ENCODE results near the gene PPP2R1B.

PPP2R1B gene

DNA sequence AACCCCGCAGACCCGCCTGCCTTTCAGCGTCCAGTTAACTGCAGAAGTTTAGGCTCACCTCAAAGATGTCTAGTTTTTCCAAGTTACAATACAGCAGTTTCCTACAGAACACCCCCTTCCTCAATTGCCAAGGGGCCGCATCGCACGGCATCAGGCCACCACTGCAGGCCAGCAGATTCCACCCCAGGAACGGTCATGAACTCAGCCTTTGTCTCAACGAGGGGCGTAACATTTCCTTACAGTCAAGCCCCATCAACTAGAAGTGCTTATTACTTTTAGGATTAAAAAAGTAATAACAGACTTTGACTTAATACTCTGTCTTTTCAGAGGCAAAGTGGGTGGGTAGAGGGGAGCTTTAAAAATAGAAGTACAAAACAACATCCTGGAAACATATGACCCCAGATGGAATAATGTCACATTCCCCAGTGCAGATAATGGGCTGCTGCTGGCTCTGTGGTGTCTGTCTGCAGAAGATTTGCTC is 36.3 kb downstream of the PPP2R1B start:
- peak overlapping the region in 1 of 11 experiments; percentile 34; a peak in 1 of 22 replicates for H3K9ac ChIP-seq
- H3K27ac ChIP-seq: no peak overlapping the region
- H3K27me3 ChIP-seq: no peaks in the 10 kb centered on the region

DNA sequence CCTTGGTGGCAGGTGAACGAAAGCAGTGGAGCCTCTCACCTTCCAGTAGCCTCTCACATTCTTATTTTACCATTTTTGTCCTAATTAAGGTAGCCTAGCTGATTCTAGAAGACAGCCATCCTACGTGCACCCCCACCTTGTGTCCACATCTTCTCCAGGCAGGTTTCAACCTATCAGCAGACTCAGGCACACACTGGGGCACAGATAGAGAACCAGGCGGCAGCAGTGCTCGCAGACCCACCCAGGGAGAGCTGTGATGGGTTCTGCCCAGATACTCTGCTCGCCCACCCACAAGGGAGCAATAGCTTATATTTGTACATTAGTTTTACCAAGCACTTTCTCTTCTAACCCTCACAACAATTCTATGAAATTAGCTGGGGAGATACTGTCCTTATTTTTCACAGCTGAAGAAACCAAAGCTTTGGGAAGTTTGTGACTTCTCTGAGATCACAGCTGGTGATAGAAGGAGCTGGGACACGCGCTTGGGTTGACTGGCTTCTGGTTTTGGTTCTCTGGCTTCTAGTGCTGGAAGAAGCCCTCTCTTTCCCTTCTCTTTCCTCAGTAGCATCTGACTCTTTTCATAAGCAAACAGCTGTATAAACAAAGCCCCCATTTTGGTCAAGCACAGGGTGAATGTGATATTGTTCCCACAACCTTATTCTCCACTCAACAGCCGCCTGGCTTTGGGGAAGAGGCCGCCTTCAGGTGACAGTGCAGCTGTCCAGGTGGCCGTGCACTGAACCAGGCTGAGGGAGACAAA is 36.9 kb downstream of the PPP2R1B start:
- Histone ChIP-seq H3K4me1 (0 out of 20 replicates have a peak, but pooled peaks cover 0 to 6% (median 0%) of the 10 kb centered on the region in 10 experiments), H3K27ac (no peak overlapping the region), H3K4me2 (no peak overlapping the region), H3K4me3 (no peak overlapping the region), H3K27me3 (no peaks in the 10 kb centered on the region), H4K20me1 (peaks cover 0 to 36% (median 0%) of the 10 kb centered on the region in 11 experiments; a peak in 8 of 22 replicates), H3K9me3 (replicated peaks in 1 of 11) (no peaks in the 10 kb centered on the region), H3K36me3 (peaks cover 30 to 61% (median 42%) of the 10 kb centered on the region in 11 experiments), H3K9ac (no peak overlapping the region)
- no peak for TF ChIP-seq Cebpa-rat (IDR thresholded peaks at IDR 0.05)

More for the DNA sequence above, 36.3 kb downstream of the PPP2R1B start:
- Histone ChIP-seq H3K4me1 (peaks cover 0 to 6% (median 0%) of the 10 kb centered on the region in 10 experiments; a peak in 2 of 20 replicates), H3K9me3 (replicated peaks in 1 of 11) (no peaks in the 10 kb centered on the region), H4K20me1 (peaks cover 0 to 42% (median 0%) of the 10 kb centered on the region in 11 experiments; a peak in 8 of 22 replicates), H3K4me2 (no peak overlapping the region), H3K4me3 (no peak overlapping the region), H3K36me3 (peaks cover 24 to 55% (median 35%) of the 10 kb centered on the region in 11 experiments)
- no peak for TF ChIP-seq Cebpa-rat (IDR thresholded peaks at IDR 0.05)

DNA sequence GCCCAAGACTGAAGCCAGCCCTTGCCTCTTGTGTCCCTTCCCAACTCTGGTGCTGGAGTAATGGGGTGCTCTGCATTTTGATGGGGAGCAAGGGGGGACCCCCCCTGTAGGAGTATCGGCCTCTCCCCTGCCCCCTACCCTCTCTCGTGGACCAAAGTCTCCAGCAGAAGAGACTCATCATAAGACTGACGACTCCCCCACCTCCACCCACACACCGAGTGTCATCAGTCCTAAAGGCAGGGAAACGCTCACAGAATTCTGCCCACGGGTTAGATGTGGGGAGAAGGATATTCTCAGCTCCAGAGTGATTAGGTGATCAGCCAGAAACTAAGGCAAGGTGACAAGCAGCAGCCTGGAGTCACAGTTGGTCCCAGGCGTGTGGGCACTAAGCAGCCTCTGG is 38.8 kb downstream of the PPP2R1B start:
- no peaks in the 10 kb centered on the region for H3K27me3 ChIP-seq
- no peak overlapping the region for H3K27ac ChIP-seq
- H3K4me3 ChIP-seq: no peak overlapping the region
- H3K4me2 ChIP-seq: no peak overlapping the region
- peaks cover 49 to 79% (median 60%) of the 10 kb centered on the region in 11 experiments for H3K36me3 ChIP-seq
- 0 out of 20 replicates have a peak, but pooled peaks cover 0 to 6% (median 0%) of the 10 kb centered on the region in 10 experiments for H3K4me1 ChIP-seq
- H3K9me3 ChIP-seq (replicated peaks in 1 of 11): no peaks in the 10 kb centered on the region
- peaks cover 0 to 20% (median 0%) of the 10 kb centered on the region in 11 experiments; a peak in 7 of 22 replicates for H4K20me1 ChIP-seq
- H3K9ac ChIP-seq: no peak overlapping the region
- no peak for TF ChIP-seq Cebpa-rat (IDR thresholded peaks at IDR 0.05)

DNA sequence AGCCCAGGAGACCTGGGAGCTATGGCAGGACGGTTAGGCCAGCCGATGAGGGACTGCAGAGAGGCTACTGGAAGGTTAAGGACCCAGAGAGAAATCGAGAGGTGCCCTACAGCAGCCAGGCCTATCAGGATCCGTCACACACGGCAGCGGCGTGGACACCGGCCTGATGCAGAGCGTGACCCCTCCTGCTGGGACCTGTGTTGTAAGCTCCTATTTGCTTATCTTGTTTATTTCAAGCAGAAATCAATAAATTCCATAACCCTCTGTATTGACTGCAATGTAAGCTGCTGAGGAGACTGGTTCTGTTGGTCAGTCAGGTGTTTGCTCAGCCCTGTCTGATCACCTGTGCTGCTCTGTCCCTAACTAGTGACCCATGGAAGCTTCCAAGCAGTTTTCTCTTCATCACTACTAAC is 39.9 kb downstream of the PPP2R1B start:
- Histone ChIP-seq H3K4me2 (no peak overlapping the region), H3K27me3 (no peaks in the 10 kb centered on the region), H3K4me1 (peaks cover 0 to 6% (median 0%) of the 10 kb centered on the region in 10 experiments; a peak in 1 of 20 replicates), H4K20me1 (peaks cover 0 to 10% (median 0%) of the 10 kb centered on the region in 11 experiments; a peak in 6 of 22 replicates), H3K27ac (no peak overlapping the region), H3K36me3 (peaks cover 60 to 87% (median 71%) of the 10 kb centered on the region in 11 experiments), H3K9ac (no peak overlapping the region), H3K9me3 (replicated peaks in 1 of 11) (no peaks in the 10 kb centered on the region), H3K4me3 (no peak overlapping the region)
- TF ChIP-seq Cebpa-rat (IDR thresholded peaks at IDR 0.05): no peak

DNA sequence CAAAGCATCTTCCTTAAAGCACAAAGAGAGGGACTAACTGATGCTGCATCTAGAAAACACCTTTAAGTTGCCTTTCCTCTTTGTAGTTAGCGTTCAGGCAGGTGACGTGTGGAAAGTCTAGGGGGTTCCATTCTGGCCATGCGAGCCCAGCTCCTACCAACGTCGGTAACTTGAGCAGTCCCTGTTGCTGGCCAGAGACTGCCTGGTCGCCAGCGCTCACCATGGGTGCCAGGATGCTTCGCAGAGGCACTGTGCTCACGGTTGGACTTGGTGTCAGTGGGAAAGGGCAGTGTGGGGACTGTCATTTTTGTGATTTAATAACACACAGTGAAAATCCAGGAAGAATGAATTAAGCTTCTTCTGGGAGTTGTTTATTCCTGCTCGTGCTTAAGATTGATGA is 40.6 kb downstream of the PPP2R1B start:
- Histone ChIP-seq H3K4me3 (no peak overlapping the region), H3K9me3 (replicated peaks in 1 of 11) (no peaks in the 10 kb centered on the region), H3K9ac (no peak overlapping the region), H3K27ac (no peak overlapping the region), H3K4me2 (no peak overlapping the region), H3K4me1 (peaks cover 0 to 6% (median 0%) of the 10 kb centered on the region in 10 experiments; a peak in 1 of 20 replicates), H3K36me3 (peaks cover 67 to 89% (median 77%) of the 10 kb centered on the region in 11 experiments), H4K20me1 (peaks cover 0 to 5% (median 0%) of the 10 kb centered on the region in 11 experiments; a peak in 4 of 22 replicates), H3K27me3 (no peaks in the 10 kb centered on the region)
- TF ChIP-seq Cebpa-rat (IDR thresholded peaks at IDR 0.05): no peak

DNA sequence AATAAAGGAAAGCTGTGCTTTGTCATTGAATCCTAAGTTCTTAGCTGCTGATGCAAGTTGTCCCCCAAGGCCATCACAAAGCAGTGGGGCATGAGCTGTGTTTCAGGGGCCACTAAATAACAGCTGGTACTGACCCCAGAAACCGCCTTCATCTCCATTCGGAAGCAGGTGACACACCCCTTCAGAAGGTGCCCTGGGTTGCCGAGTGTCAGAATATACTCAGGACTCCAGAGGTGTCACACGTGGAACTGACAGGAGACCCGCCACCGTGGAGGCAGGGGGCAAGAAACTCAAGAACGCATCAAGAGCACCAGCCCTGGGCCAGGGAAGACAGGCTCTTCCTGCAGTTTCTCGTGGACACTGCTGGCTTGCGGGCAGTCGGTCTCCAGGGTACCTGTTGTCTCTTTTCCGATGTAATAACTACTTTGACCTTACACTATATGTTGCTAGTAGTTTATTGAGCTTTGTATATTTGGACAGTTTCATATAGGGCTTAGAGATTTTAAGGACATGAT is 41.5 kb downstream of the PPP2R1B start:
- Histone ChIP-seq H3K9ac (no peak overlapping the region), H3K36me3 (peaks cover 76 to 96% (median 86%) of the 10 kb centered on the region in 11 experiments), H3K27me3 (no peaks in the 10 kb centered on the region), H3K4me3 (no peak overlapping the region), H3K4me1 (peaks cover 0 to 2% (median 0%) of the 10 kb centered on the region in 10 experiments; a peak in 1 of 20 replicates), H3K9me3 (replicated peaks in 1 of 11) (no peaks in the 10 kb centered on the region), H3K4me2 (no peak overlapping the region), H3K27ac (no peak overlapping the region), H4K20me1 (peaks cover 0 to 4% (median 0%) of the 10 kb centered on the region in 11 experiments; a peak in 4 of 22 replicates)
- TF ChIP-seq Cebpa-rat (IDR thresholded peaks at IDR 0.05): no peak

DNA sequence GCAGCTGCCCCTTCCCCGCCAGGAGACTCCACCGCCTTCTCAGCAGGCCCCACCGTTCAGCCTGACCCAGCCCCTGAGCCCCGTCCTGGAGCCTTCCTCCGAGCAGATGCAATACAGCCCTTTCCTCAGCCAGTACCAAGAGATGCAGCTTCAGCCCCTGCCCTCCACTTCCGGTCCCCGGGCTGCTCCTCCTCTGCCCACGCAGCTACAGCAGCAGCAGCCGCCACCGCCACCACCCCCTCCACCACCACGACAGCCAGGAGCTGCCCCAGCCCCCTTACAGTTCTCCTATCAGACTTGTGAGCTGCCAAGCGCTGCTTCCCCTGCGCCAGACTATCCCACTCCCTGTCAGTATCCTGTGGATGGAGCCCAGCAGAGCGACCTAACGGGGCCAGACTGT is 42.6 kb downstream of the PPP2R1B start:
- H3K9ac ChIP-seq: no peak overlapping the region
- H3K4me2 ChIP-seq: no peak overlapping the region
- H3K4me3 ChIP-seq: no peak overlapping the region
- H3K4me1 ChIP-seq: peaks cover 4 to 9% (median 5%) of the 10 kb centered on the region in 10 experiments; a peak in 15 of 20 replicates
- H3K27me3 ChIP-seq: no peaks in the 10 kb centered on the region
- peaks cover 0 to 4% (median 0%) of the 10 kb centered on the region in 11 experiments; a peak in 2 of 22 replicates for H4K20me1 ChIP-seq
- peaks cover 84 to 99% (median 95%) of the 10 kb centered on the region in 11 experiments for H3K36me3 ChIP-seq
- no peak overlapping the region for H3K27ac ChIP-seq
- TF ChIP-seq Cebpa-rat (IDR thresholded peaks at IDR 0.05): no peak
- no peaks in the 10 kb centered on the region for H3K9me3 ChIP-seq (replicated peaks in 1 of 11)

DNA sequence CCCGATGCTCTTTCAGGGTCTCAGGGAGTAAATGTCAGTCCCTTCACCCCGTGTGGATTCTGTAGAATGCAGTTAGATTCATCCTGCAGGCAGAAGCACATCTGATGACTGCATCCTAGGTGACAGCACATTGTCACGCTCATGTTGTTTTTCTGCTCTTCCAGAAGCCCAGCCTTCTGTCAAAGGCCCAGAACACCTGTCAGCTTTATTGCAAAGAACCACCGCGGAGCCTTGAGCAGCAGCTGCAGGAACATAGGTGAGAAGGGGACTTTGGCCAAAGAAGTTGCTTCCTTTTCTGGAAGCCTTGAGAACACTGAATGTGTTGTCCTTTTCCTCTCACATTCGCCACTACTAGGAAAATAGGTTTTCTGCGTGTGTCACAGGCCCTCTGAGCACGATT is 43.7 kb downstream of the PPP2R1B start:
- Histone ChIP-seq H3K9ac (no peak overlapping the region), H3K9me3 (replicated peaks in 1 of 11) (no peaks in the 10 kb centered on the region), H3K36me3 (peaks cover 92 to 100% (median 96%) of the 10 kb centered on the region in 11 experiments), H3K27ac (no peak overlapping the region), H3K4me2 (no peak overlapping the region), H3K4me1 (peaks cover 9 to 14% (median 10%) of the 10 kb centered on the region in 10 experiments; a peak in 15 of 20 replicates), H3K27me3 (no peaks in the 10 kb centered on the region), H3K4me3 (no peak overlapping the region), H4K20me1 (peaks cover 0 to 3% (median 0%) of the 10 kb centered on the region in 11 experiments; a peak in 2 of 22 replicates)
- no peak for TF ChIP-seq Cebpa-rat (IDR thresholded peaks at IDR 0.05)
